Measurements from ENCODE around the gene TMTC1.

Gene TMTC1

GRCh38 chr12:29537298-29537697 is 246.4 kb downstream of the TMTC1 start:
- no peak overlapping the region for H3K4me3 ChIP-seq (ENCODE audit: low read length)
- H3K27ac ChIP-seq (ENCODE audit: low read length): no peak overlapping the region
- H3K27me3 ChIP-seq (ENCODE audit: insufficient read depth, low read length): no peaks in the 10 kb centered on the region
- H3K36me3 ChIP-seq (ENCODE audit: insufficient read depth, low read depth, low read length): no peaks in the 10 kb centered on the region
- H3K9me3 ChIP-seq (ENCODE audit: insufficient read depth, low read depth, low read length): no peaks in the 10 kb centered on the region
- no peaks in the 10 kb centered on the region for H3K4me1 ChIP-seq (ENCODE audit: insufficient read depth, low read length)
- H3K9ac ChIP-seq (ENCODE audit: low read depth, low read length): no peak overlapping the region

- Histone ChIP-seq H3K9me3 (ENCODE audit: insufficient read depth, low read depth, low read length) (no peaks in the 10 kb centered on the region), H3K36me3 (ENCODE audit: insufficient read depth, low read depth, low read length) (no peaks in the 10 kb centered on the region), H3K4me3 (ENCODE audit: low read length) (no peak overlapping the region), H3K27ac (ENCODE audit: low read length) (no peak overlapping the region), H3K27me3 (ENCODE audit: insufficient read depth, low read length) (no peaks in the 10 kb centered on the region), H3K4me1 (ENCODE audit: insufficient read depth, low read length) (no peaks in the 10 kb centered on the region), H3K9ac (ENCODE audit: low read depth, low read length) (no peak overlapping the region)
Observed at GRCh38 chr12:29534935-29535334, 248.8 kb downstream of the TMTC1 start.

GRCh38 chr12:29533815-29534489 is 249.8 kb downstream of the TMTC1 start:
- H3K4me1 ChIP-seq (ENCODE audit: insufficient read depth, low read length): no peaks in the 10 kb centered on the region
- H3K36me3 ChIP-seq (ENCODE audit: insufficient read depth, low read depth, low read length): no peaks in the 10 kb centered on the region
- H3K4me3 ChIP-seq (ENCODE audit: low read length): no peak overlapping the region
- no peak overlapping the region for H3K27ac ChIP-seq (ENCODE audit: low read length)
- H3K9ac ChIP-seq (ENCODE audit: low read depth, low read length): no peak overlapping the region
- no peaks in the 10 kb centered on the region for H3K27me3 ChIP-seq (ENCODE audit: insufficient read depth, low read length)
- no peaks in the 10 kb centered on the region for H3K9me3 ChIP-seq (ENCODE audit: insufficient read depth, low read depth, low read length)

GRCh38 chr12:29531471-29531870 is 252.3 kb downstream of the TMTC1 start:
- no peak overlapping the region for H3K27ac ChIP-seq (ENCODE audit: low read length)
- no peaks in the 10 kb centered on the region for H3K36me3 ChIP-seq (ENCODE audit: insufficient read depth, low read depth, low read length)
- H3K27me3 ChIP-seq (ENCODE audit: insufficient read depth, low read length): no peaks in the 10 kb centered on the region
- no peaks in the 10 kb centered on the region for H3K4me1 ChIP-seq (ENCODE audit: insufficient read depth, low read length)
- no peaks in the 10 kb centered on the region for H3K9me3 ChIP-seq (ENCODE audit: insufficient read depth, low read depth, low read length)
- H3K9ac ChIP-seq (ENCODE audit: low read depth, low read length): no peak overlapping the region
- no peak overlapping the region for H3K4me3 ChIP-seq (ENCODE audit: low read length)

- Histone ChIP-seq H3K27ac (ENCODE audit: low read length) (no peak overlapping the region), H3K27me3 (ENCODE audit: insufficient read depth, low read length) (no peaks in the 10 kb centered on the region), H3K4me3 (ENCODE audit: low read length) (no peak overlapping the region), H3K36me3 (ENCODE audit: insufficient read depth, low read depth, low read length) (no peaks in the 10 kb centered on the region), H3K9me3 (ENCODE audit: insufficient read depth, low read depth, low read length) (no peaks in the 10 kb centered on the region), H3K9ac (ENCODE audit: low read depth, low read length) (no peak overlapping the region), H3K4me1 (ENCODE audit: insufficient read depth, low read length) (no peaks in the 10 kb centered on the region)
Observed at GRCh38 chr12:29530436-29530835, 253.3 kb downstream of the TMTC1 start.

- H3K36me3 ChIP-seq (ENCODE audit: insufficient read depth, low read depth, low read length): no peaks in the 10 kb centered on the region
- H3K4me3 ChIP-seq (ENCODE audit: low read length): no peak overlapping the region
- no peak overlapping the region for H3K27ac ChIP-seq (ENCODE audit: low read length)
- no peaks in the 10 kb centered on the region for H3K4me1 ChIP-seq (ENCODE audit: insufficient read depth, low read length)
- no peaks in the 10 kb centered on the region for H3K27me3 ChIP-seq (ENCODE audit: insufficient read depth, low read length)
- no peak overlapping the region for H3K9ac ChIP-seq (ENCODE audit: low read depth, low read length)
- H3K9me3 ChIP-seq (ENCODE audit: insufficient read depth, low read depth, low read length): no peaks in the 10 kb centered on the region
Observed at GRCh38 chr12:29528161-29528560, 255.6 kb downstream of the TMTC1 start.

GRCh38 chr12:29521951-29522350 is 261.8 kb downstream of the TMTC1 start:
- 0 out of 2 replicates have a peak, but pooled peaks cover 3% of the 10 kb centered on the region for H3K36me3 ChIP-seq (ENCODE audit: insufficient read depth, low read depth, low read length)
- no peak overlapping the region for H3K4me3 ChIP-seq (ENCODE audit: low read length)
- no peak overlapping the region for H3K27ac ChIP-seq (ENCODE audit: low read length)
- H3K9ac ChIP-seq (ENCODE audit: low read depth, low read length): no peak overlapping the region
- no peaks in the 10 kb centered on the region for H3K4me1 ChIP-seq (ENCODE audit: insufficient read depth, low read length)
- no peaks in the 10 kb centered on the region for H3K9me3 ChIP-seq (ENCODE audit: insufficient read depth, low read depth, low read length)
- H3K27me3 ChIP-seq (ENCODE audit: insufficient read depth, low read length): no peaks in the 10 kb centered on the region

- Histone ChIP-seq H3K4me3 (ENCODE audit: low read length) (no peak overlapping the region), H3K27me3 (ENCODE audit: insufficient read depth, low read length) (no peaks in the 10 kb centered on the region), H3K9ac (ENCODE audit: low read depth, low read length) (no peak overlapping the region), H3K4me1 (ENCODE audit: insufficient read depth, low read length) (no peaks in the 10 kb centered on the region), H3K36me3 (ENCODE audit: insufficient read depth, low read depth, low read length) (peaks cover 6% of the 10 kb centered on the region), H3K9me3 (ENCODE audit: insufficient read depth, low read depth, low read length) (no peaks in the 10 kb centered on the region), H3K27ac (ENCODE audit: low read length) (no peak overlapping the region)
Observed at GRCh38 chr12:29519585-29520182, 264.1 kb downstream of the TMTC1 start.

GRCh38 chr12:29518407-29518806 is 265.3 kb downstream of the TMTC1 start:
- H3K36me3 ChIP-seq (ENCODE audit: insufficient read depth, low read depth, low read length): peaks cover 6% of the 10 kb centered on the region
- no peaks in the 10 kb centered on the region for H3K4me1 ChIP-seq (ENCODE audit: insufficient read depth, low read length)
- no peak overlapping the region for H3K4me3 ChIP-seq (ENCODE audit: low read length)
- no peaks in the 10 kb centered on the region for H3K27me3 ChIP-seq (ENCODE audit: insufficient read depth, low read length)
- H3K9ac ChIP-seq (ENCODE audit: low read depth, low read length): no peak overlapping the region
- no peaks in the 10 kb centered on the region for H3K9me3 ChIP-seq (ENCODE audit: insufficient read depth, low read depth, low read length)
- H3K27ac ChIP-seq (ENCODE audit: low read length): no peak overlapping the region

GRCh38 chr12:29517264-29517663 is 266.5 kb downstream of the TMTC1 start:
- Histone ChIP-seq H3K4me1 (ENCODE audit: insufficient read depth, low read length) (no peaks in the 10 kb centered on the region), H3K27me3 (ENCODE audit: insufficient read depth, low read length) (no peaks in the 10 kb centered on the region), H3K9ac (ENCODE audit: low read depth, low read length) (no peak overlapping the region), H3K9me3 (ENCODE audit: insufficient read depth, low read depth, low read length) (no peaks in the 10 kb centered on the region), H3K27ac (ENCODE audit: low read length) (no peak overlapping the region), H3K4me3 (ENCODE audit: low read length) (no peak overlapping the region), H3K36me3 (ENCODE audit: insufficient read depth, low read depth, low read length) (peaks cover 6% of the 10 kb centered on the region)

GRCh38 chr12:29516431-29516875 is 267.3 kb downstream of the TMTC1 start:
- H3K27ac ChIP-seq (ENCODE audit: low read length): no peak overlapping the region
- no peaks in the 10 kb centered on the region for H3K27me3 ChIP-seq (ENCODE audit: insufficient read depth, low read length)
- H3K4me3 ChIP-seq (ENCODE audit: low read length): no peak overlapping the region
- no peak overlapping the region for H3K9ac ChIP-seq (ENCODE audit: low read depth, low read length)
- no peaks in the 10 kb centered on the region for H3K4me1 ChIP-seq (ENCODE audit: insufficient read depth, low read length)
- H3K36me3 ChIP-seq (ENCODE audit: insufficient read depth, low read depth, low read length): peaks cover 6% of the 10 kb centered on the region
- H3K9me3 ChIP-seq (ENCODE audit: insufficient read depth, low read depth, low read length): no peaks in the 10 kb centered on the region

GRCh38 chr12:29510591-29511185 is 273.1 kb downstream of the TMTC1 start:
- Histone ChIP-seq H3K4me3 (ENCODE audit: low read length) (no peak overlapping the region), H3K9me3 (ENCODE audit: insufficient read depth, low read depth, low read length) (no peaks in the 10 kb centered on the region), H3K36me3 (ENCODE audit: insufficient read depth, low read depth, low read length) (peaks cover 9% of the 10 kb centered on the region; the same call in 1 of the 2 replicates), H3K27me3 (ENCODE audit: insufficient read depth, low read length) (no peaks in the 10 kb centered on the region), H3K9ac (ENCODE audit: low read depth, low read length) (no peak overlapping the region), H3K4me1 (ENCODE audit: insufficient read depth, low read length) (no peaks in the 10 kb centered on the region), H3K27ac (ENCODE audit: low read length) (no peak overlapping the region)

Data from iPS-20b (cell line).